GM23338 (cell line): Measurements from ENCODE around the gene ATF6.

ENCODE experiments used
- POLR2AphosphoS5 ChIP-seq: IDR thresholded peaks from 2 replicates; pipeline ENCODE4 v1.6.1; 2016; ENCODE audit warnings: antibody characterized with exemption, low read depth
- TF ChIP-seq, protein P1 (sequence below), 2 experiments: fragments of 200-600 bp in 1 of 2; sonication (generic) in 1 of 2; conservative IDR thresholded peaks; 2 replicates each; pipeline versions ENCODE4 v1.5.1 to v1.6.1; 2016 to 2017; ENCODE audit warnings: antibody characterized with exemption in 2 of 2, low read depth in 2 of 2, mild to moderate bottlenecking in 2 of 2, moderate library complexity in 1 of 2

DNA sequence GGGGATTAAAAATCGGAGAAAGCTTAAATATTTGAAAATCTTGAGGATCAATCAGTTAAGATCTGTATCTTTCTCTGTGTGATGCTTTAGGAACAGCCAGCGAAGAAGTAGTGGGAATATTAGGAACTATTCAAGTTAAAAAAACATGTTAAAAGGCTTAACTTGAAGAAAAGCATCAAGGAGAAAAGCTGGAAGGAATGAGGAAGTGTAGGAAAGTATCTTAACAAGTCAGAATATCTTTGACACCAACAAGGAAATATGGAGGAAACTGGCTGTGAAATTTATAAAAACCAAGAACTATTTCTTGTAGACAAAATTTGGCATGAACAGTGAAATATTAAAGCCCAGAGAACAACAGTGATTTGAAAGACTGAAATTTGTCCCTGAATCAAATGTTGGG, 60.4 kb downstream of the ATF6 start:
- TF ChIP-seq POLR2AphosphoS5: no peak
- TF ChIP-seq, protein P1, sequence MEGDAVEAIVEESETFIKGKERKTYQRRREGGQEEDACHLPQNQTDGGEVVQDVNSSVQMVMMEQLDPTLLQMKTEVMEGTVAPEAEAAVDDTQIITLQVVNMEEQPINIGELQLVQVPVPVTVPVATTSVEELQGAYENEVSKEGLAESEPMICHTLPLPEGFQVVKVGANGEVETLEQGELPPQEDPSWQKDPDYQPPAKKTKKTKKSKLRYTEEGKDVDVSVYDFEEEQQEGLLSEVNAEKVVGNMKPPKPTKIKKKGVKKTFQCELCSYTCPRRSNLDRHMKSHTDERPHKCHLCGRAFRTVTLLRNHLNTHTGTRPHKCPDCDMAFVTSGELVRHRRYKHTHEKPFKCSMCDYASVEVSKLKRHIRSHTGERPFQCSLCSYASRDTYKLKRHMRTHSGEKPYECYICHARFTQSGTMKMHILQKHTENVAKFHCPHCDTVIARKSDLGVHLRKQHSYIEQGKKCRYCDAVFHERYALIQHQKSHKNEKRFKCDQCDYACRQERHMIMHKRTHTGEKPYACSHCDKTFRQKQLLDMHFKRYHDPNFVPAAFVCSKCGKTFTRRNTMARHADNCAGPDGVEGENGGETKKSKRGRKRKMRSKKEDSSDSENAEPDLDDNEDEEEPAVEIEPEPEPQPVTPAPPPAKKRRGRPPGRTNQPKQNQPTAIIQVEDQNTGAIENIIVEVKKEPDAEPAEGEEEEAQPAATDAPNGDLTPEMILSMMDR (conservative IDR thresholded peaks at IDR 0.05; ENCODE audit: low read depth in 2 of 2): no peak
